PFSK-1 (cell line): ENCODE measurements around the gene FZR1.

Source experiments
- FOXP2 ChIP-seq: optimal IDR thresholded peaks from 2 replicates; pipeline ENCODE3; 2011; ENCODE audit warnings: borderline replicate concordance, control low read depth, inconsistent platforms; ENCODE audit not compliant: insufficient read depth; ENCODE audit errors: extremely low read length, extremely low read depth
- POLR2AphosphoS5 ChIP-seq: IDR thresholded peaks from 2 replicates; pipeline ENCODE4 v1.6.1; 2012; ENCODE audit warnings: low read depth, mild to moderate bottlenecking, control low read depth, low read length, moderate library complexity
- SIN3A ChIP-seq: IDR thresholded peaks from 2 replicates; pipeline ENCODE4 v1.6.1; 2012; ENCODE audit warnings: mild to moderate bottlenecking, low read length, moderate library complexity, borderline replicate concordance; ENCODE audit not compliant: insufficient read depth
- TAF1 ChIP-seq: IDR thresholded peaks from 2 replicates; pipeline ENCODE4 v1.6.1; 2012; ENCODE audit warnings: low read length, control low read depth, borderline replicate concordance; ENCODE audit not compliant: insufficient read depth
- TF ChIP-seq, protein P1 (sequence below), 2 experiments: IDR thresholded peaks; 2 replicates each; pipeline versions ENCODE4 v1.6.1 to v1.8.0; 2011 to 2012; ENCODE audit warnings: low read depth in 2 of 2, low read length in 2 of 2, control low read depth in 1 of 2, inconsistent platforms in 1 of 2, mild to moderate bottlenecking in 1 of 2, moderate library complexity in 1 of 2; ENCODE audit not compliant: insufficient read depth in 1 of 2

The FZR1 gene

DNA sequence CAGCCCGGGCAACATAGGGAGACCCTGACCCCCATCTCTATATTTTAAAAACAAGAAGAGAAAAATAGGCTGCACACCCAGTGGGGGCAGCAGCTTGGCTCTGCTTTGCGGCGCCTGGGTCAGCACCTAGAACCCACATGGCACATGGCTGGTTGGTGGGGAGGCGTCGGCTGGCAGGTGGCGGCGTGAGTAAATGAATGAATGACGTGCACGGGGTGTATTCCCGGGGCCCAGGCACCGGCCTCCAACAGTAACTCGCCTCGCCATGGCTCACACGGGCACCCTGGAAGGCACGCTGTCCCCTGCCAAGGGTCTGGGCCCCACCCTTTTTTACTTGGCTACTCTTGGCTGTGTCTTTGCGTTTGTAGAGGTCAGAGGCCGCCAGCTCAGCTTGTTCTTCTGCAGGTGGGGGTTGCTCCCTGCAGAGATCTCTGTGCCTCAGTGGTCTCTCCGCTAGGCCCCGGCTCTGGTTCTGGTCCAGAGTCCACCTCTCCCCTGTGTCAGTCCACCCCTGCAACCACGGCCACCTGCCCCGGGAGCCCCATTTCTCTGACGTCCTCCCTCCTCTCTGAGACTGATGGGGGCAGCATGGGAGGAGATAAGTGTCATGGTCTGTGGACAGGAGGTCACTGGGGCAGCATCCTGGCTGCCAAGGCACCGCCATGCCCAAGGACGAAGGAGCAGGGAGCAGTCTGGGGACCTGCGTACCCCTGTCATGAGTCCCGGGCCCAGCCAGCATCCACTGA, 5.6 kb downstream of the FZR1 start:
- TF ChIP-seq TAF1 (no peak), FOXP2 (no peak), SIN3A (no peak), POLR2AphosphoS5 (no peak)
- TF ChIP-seq, protein P1, sequence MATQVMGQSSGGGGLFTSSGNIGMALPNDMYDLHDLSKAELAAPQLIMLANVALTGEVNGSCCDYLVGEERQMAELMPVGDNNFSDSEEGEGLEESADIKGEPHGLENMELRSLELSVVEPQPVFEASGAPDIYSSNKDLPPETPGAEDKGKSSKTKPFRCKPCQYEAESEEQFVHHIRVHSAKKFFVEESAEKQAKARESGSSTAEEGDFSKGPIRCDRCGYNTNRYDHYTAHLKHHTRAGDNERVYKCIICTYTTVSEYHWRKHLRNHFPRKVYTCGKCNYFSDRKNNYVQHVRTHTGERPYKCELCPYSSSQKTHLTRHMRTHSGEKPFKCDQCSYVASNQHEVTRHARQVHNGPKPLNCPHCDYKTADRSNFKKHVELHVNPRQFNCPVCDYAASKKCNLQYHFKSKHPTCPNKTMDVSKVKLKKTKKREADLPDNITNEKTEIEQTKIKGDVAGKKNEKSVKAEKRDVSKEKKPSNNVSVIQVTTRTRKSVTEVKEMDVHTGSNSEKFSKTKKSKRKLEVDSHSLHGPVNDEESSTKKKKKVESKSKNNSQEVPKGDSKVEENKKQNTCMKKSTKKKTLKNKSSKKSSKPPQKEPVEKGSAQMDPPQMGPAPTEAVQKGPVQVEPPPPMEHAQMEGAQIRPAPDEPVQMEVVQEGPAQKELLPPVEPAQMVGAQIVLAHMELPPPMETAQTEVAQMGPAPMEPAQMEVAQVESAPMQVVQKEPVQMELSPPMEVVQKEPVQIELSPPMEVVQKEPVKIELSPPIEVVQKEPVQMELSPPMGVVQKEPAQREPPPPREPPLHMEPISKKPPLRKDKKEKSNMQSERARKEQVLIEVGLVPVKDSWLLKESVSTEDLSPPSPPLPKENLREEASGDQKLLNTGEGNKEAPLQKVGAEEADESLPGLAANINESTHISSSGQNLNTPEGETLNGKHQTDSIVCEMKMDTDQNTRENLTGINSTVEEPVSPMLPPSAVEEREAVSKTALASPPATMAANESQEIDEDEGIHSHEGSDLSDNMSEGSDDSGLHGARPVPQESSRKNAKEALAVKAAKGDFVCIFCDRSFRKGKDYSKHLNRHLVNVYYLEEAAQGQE (IDR thresholded peaks at IDR 0.05; ENCODE audit: insufficient read depth in 1 of 2, low read depth in 2 of 2, low read length in 2 of 2), result no peak

GRCh38 chr19:3512562-3513228, 6.6 kb downstream of the FZR1 start:
- TF ChIP-seq TAF1 (no peak), FOXP2 (no peak), SIN3A (no peak), POLR2AphosphoS5 (no peak)
- TF ChIP-seq, protein P1 (IDR thresholded peaks at IDR 0.05; ENCODE audit: insufficient read depth in 1 of 2, low read depth in 2 of 2, low read length in 2 of 2), result no peak

DNA sequence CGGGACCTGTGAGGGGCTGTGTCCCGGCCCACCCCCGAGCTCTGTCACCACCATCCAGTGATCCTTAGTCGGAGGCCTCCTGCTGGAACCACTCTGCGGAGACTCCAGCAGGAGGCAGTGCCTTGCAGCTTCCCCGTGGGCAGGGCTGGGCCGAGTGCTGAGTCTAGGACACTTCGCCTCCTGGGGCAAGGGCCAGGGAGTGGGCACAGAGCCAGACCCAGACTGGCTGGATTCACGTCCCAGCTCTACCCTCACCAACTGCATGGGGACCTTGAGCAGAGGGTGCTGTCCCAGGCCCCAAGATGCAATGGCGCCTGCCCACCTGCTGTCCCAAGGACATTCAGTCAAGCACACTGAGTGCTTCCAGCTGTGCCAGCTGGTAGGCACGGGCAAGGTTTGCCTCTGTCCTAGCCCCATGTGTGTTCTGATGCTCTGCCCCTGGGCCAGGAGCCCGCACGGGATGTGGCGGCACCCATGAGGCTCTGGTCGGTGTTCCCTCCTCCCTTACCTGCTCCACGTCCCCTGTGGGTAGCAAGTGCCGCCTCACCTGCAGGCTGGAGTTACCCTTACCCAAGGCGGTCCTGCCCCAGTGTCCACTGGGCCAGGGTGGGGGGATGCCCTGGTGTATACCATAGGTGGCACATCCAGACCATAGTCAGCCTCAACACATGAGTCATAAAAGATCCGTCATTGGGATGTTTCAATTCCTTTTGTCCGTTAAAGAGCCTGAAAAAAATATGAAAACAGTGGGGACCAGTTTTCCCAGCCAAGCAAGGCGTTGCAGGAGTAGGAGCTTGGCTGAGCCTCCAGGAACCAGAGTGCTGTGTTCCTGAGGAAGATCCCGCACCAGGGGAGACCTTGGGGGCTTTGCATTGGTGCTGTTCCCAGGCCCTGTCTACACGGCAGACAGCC, 7.4 kb downstream of the FZR1 start:
- TF ChIP-seq POLR2AphosphoS5 (no peak), FOXP2 (no peak), TAF1 (no peak), SIN3A (no peak)
- TF ChIP-seq, protein P1 (IDR thresholded peaks at IDR 0.05; ENCODE audit: insufficient read depth in 1 of 2, low read depth in 2 of 2, low read length in 2 of 2), result no peak

- TF ChIP-seq FOXP2, result no peak
- TF ChIP-seq POLR2AphosphoS5, result no peak
- TF ChIP-seq SIN3A, result no peak
- no peak for TF ChIP-seq TAF1
- TF ChIP-seq, protein P1 (IDR thresholded peaks at IDR 0.05; ENCODE audit: insufficient read depth in 1 of 2, low read depth in 2 of 2, low read length in 2 of 2), result no peak
Measured at GRCh38 chr19:3514930-3515329, 8.8 kb downstream of the FZR1 start.
